SH-SY5Y (cell line): ENCODE data around the gene C1QTNF3.

Source experiments
- GATA2 ChIP-seq: IDR thresholded peaks from 2 replicates; pipeline ENCODE4 v1.6.1; 2011; ENCODE audit warnings: mild to moderate bottlenecking, low read depth, low read length
- GATA3 ChIP-seq: IDR thresholded peaks from 2 replicates; pipeline ENCODE4 v1.6.1; 2011; ENCODE audit warnings: low read depth, mild to moderate bottlenecking, low read length, moderate library complexity

C1QTNF3 gene

GRCh38 chr5:34043099-34043876 lies at the start of gene C1QTNF3:
TSS of gene C1QTNF3 (minus strand) at chr5:34043213. CDS start at chr5:34043125, 88 bp downstream.
- TF ChIP-seq GATA2 = no peak
- no peak for TF ChIP-seq GATA3

GRCh38 chr5:34064656-34065055 lies 21.6 kb upstream of the C1QTNF3 start:
- TF ChIP-seq GATA3 (no peak), GATA2 (no peak)

GRCh38 chr5:34062419-34062818 lies 19.4 kb upstream of the C1QTNF3 start:
- no peak for TF ChIP-seq GATA3
- TF ChIP-seq GATA2 = no peak

DNA sequence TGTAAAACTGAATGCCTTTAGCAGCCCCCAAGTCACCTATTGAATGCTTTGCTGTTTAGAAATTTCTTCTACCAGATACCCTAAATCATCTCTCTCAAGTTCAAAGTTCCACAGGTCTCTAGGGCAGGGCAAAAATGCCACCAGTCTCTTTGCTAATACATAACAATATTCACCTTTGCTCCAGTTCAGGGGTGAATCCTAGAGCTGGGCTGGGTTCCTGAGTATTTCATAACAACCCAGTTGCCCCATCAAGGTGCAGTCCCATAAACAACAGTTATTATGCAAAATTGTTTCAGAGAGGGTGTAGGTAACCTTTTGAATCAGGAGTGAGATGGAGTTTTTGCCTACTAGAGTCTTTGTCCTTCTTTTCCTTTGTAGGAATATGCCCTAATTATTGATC lies 19.0 kb upstream of the C1QTNF3 start:
- TF ChIP-seq GATA3 = no peak
- TF ChIP-seq GATA2 = no peak

DNA sequence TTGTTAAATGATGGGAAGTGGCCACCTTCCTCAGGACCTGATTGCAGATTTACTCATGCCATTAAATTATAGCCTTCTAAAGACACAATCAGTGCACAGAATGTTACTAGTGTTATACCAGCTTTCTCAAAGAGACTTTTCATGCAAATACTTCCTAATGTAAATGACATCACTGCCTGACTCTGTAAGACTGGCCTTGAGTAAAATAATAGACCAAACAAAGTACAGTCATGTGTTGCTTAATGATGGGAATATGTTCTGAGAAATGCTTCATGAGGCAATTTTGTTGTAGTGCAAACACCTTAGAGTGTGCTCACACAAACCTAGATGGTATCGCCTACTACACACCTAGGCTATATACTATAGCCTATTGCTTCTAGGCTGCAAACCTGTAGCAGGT lies 17.0 kb upstream of the C1QTNF3 start:
- TF ChIP-seq GATA2 = no peak
- no peak for TF ChIP-seq GATA3

- TF ChIP-seq GATA3 (no peak), GATA2 (no peak)
Measured at GRCh38 chr5:34058532-34058931, 15.5 kb upstream of the C1QTNF3 start.

GRCh38 chr5:34057569-34057968 lies 14.6 kb upstream of the C1QTNF3 start:
- no peak for TF ChIP-seq GATA2
- no peak for TF ChIP-seq GATA3

GRCh38 chr5:34057118-34057517 lies 14.1 kb upstream of the C1QTNF3 start:
- TF ChIP-seq GATA3 (no peak), GATA2 (no peak)

DNA sequence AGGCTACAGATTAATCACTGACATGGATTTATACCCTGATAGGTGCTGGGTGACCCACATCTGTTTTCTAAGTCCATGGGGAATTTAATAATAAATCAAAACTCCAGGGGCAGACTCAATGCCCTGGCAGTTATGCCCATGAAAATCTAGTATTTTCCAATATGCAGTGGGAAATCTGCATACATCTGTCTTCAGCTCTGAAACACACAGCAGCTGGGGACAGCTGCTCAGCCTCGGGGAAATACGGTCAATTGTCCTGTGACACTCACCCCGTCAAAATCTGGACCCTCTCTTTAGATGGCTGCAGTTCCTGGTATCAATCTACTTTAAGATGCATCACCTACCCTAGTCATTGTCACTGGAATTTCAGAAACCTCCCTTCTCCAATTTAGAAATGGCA lies 12.7 kb upstream of the C1QTNF3 start:
- TF ChIP-seq GATA3 = no peak
- no peak for TF ChIP-seq GATA2

DNA sequence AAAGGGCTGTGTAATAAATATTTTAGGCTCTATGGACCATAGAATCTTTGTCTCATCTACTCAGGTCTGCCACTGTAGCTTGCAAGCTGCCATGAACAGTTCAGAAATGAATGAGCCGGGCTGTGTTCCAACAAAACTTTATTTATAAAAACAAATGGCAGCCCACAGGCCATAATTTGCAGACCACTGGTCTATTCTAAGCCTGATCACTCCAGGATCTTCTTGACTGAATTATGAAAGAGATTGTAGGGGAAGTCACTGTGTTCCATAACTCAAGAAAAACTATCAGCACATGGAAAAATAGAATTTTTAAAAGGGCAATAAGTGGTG lies 11.4 kb upstream of the C1QTNF3 start:
- TF ChIP-seq GATA2 (no peak), GATA3 (no peak)

DNA sequence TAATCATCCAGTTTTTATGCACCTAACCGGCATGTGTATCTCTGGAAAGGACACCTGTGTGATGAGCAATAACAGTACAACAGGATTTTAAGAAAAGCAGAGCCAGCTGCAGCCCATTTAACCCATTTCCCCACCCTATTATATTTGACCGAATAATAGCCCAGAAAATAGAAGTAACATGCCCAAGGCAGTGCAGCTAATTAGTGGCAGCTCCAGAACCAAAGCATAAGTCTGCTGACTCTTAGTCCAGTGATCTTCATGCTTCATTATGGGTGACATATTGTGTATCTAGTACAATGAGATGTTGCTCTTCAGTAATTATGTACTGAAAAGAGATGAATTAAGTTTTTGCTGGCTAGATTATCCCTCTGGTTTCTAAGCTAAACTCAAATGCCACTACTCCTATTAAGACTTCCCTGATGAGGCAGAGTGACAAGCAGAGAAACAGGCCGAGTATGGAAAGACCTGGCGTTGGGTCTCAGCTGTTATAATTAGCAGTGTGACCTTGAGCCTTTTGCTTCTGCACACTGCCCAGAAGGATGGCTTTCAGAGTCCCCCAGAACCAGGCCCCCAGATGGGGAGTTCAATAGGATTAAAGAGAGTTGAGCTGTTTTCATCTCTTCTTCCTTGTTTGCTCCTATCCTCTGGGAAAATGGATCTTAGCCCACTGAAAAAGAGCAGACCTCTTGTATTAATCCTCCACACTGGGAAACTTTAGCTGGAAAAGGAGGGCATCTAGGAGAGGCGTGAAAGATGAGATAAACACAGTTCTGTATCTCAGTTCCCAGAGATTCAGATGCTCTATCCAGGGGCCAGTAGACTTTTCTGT lies 10.8 kb upstream of the C1QTNF3 start:
- TF ChIP-seq GATA2 = no peak
- no peak for TF ChIP-seq GATA3

GRCh38 chr5:34053133-34053532 lies 10.1 kb upstream of the C1QTNF3 start:
- TF ChIP-seq GATA3 = no peak
- no peak for TF ChIP-seq GATA2

GRCh38 chr5:34051374-34051980 lies 8.5 kb upstream of the C1QTNF3 start:
- no peak for TF ChIP-seq GATA2
- no peak for TF ChIP-seq GATA3

DNA sequence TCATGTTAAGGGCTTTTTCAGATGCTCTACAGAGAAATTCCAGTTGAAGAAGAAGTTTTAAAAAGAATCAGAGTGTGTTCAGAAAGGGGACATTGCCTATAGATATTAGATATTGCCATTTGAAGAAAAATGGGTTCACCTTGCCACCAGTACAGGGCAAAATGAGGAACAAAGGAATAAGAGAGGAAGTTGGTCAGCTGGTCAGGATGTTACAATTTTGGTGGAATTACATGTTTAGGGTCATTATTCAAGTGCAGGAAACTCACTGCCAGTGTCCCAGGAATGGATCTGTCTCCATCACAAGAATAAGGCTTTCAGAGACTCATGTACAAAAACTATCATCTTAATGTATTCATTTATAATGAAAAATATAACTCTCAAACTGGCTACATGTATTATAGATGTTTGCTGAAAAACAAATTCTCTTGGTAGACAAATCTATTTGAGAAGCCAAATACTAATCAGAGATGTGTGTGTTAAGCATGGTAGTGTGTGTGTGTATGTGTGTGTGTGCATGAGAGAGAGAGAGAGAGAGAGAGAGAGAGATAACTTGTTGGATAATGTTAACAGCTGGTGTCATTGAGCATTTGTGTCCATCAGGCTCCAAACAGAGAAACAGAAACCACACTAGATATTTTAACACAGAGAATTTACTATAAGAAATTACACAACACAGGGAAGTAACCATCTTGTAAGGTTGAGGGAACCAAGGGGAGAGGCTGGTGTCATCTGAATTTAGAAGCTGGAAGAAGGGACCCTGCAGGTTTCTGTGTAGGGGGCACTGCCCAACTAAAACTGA lies 5.0 kb upstream of the C1QTNF3 start:
- TF ChIP-seq GATA2 (no peak), GATA3 (no peak)

DNA sequence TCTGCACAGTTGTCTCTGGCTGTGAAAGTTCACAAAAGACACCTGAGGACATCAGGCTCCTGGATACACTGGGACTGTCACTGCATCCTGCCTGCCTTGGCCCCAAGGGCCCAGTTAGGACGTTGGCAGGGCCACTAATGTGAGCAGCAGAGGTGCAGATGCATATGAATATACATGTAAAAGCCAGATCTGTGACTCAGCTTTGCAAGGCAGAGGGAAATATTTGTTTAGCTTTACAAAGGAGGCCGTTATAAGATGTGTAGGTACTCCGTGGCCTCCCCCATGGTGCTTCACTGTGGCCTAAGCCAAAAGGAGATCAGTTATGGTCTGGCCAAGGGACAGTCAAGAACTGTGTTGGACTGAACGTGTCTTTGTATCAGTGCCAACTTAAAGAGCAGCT lies 4.1 kb upstream of the C1QTNF3 start:
- TF ChIP-seq GATA3 (no peak), GATA2 (no peak)
